ENCODE measurements around the gene OGDHL. TPM values are rescaled to one million over a fixed set of nuclear protein-coding genes. Genes with fewer than 3 reads are reported as not detected.

The OGDHL gene
- total RNA-seq, 4 donors from 2014 or later, result 0.62 to 1.8 (median 1.2) TPM

DNA sequence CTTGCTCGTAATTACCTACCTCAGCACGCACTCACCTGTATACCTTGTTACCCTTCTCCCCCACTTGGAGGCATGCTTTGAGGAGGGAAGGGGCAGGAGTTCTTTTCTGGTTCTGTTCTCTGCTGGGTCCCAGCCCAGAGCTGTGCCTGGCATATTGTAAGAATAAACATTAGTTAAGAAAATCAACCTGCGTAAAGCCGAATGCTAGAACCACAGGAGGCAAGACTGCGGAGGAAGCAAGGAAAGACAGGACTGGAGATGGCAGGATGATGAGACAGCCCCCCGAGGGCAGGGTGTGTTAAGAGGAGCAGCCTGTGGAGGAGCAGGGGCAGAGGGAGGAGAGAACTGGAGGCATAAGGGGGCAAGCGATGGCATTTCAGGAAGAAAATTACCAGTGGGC, 73.2 kb downstream of the OGDHL start:
- TF ChIP-seq EP300 (IDR thresholded peaks at IDR 0.05) (no peak), CTCF (IDR thresholded peaks at IDR 0.05) (no peak), POLR2A (IDR thresholded peaks at IDR 0.05) (no peak), POLR2AphosphoS5 (IDR thresholded peaks at IDR 0.05) (no peak)
- peaks cover 59% of the 10 kb centered on the region for H3K27me3 ChIP-seq
- no peaks in the 10 kb centered on the region for H3K36me3 ChIP-seq
- no peaks in the 10 kb centered on the region for H3K4me1 ChIP-seq
- peaks cover 0 to 27% (median 0%) of the 10 kb centered on the region in 3 donors for H3K9me3 ChIP-seq
- ATAC-seq, result no peak
- no peak overlapping the region for H3K27ac ChIP-seq
- H3K4me3 ChIP-seq, result no peak overlapping the region
- WGBS, 2 donors (ENCODE audit: low coverage in 1 of 2), result 0 to 9% methylated on average over 2 to 6 of the region's 7 CpGs

- no peak overlapping the region for H3K27ac ChIP-seq
- no peak overlapping the region for H3K4me3 ChIP-seq
- no peaks in the 10 kb centered on the region for H3K4me1 ChIP-seq
- WGBS, 2 donors (ENCODE audit: low coverage in 1 of 2), result 11 to 16% methylated on average over 6 to 7 of the region's 8 CpGs
- no peak for TF ChIP-seq POLR2A (IDR thresholded peaks at IDR 0.05)
- TF ChIP-seq CTCF (IDR thresholded peaks at IDR 0.05), result no peak
- no peak for TF ChIP-seq POLR2AphosphoS5 (IDR thresholded peaks at IDR 0.05)
- TF ChIP-seq EP300 (IDR thresholded peaks at IDR 0.05), result no peak
- ATAC-seq, result no peak
- peaks cover 54% of the 10 kb centered on the region for H3K27me3 ChIP-seq
- H3K36me3 ChIP-seq, result no peaks in the 10 kb centered on the region
- H3K9me3 ChIP-seq, result peaks cover 0 to 30% (median 0%) of the 10 kb centered on the region in 3 donors
These were observed 73.8 kb downstream of the OGDHL start for GRCh38 chr10:49688261-49688846.

DNA sequence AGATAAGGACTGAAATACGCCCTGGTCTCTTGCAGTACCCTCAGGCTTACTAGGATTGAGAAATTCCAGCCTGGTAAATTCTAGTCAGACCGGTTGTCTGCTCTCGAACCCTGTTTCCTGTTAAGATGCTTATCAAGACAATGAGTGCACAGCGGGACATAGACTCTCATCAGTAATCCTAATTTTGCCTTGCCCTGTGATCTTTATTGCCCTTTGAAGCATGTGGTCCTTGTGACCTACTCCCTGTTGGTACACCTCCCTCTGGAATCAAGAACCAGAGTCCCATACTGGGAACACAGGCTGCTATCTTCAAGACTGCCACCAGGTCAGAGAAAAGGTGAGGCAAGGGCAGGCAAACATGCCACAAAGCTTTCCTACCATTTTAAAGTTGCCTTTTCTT, 75.5 kb downstream of the OGDHL start:
- Histone ChIP-seq H3K4me3 (no peak overlapping the region), H3K27ac (no peak overlapping the region), H3K36me3 (no peaks in the 10 kb centered on the region), H3K4me1 (no peaks in the 10 kb centered on the region), H3K27me3 (peaks cover 45% of the 10 kb centered on the region), H3K9me3 (peaks cover 0 to 38% (median 0%) of the 10 kb centered on the region in 3 donors)
- no peak for ATAC-seq
- TF ChIP-seq POLR2AphosphoS5 (IDR thresholded peaks at IDR 0.05), result no peak
- no peak for TF ChIP-seq POLR2A (IDR thresholded peaks at IDR 0.05)
- TF ChIP-seq EP300 (IDR thresholded peaks at IDR 0.05), result no peak
- TF ChIP-seq CTCF (IDR thresholded peaks at IDR 0.05), result no peak
- WGBS, 2 donors (ENCODE audit: low coverage in 1 of 2), result 70 to 93% methylated on average over 2 to 3 of the region's 4 CpGs

Other genes with a start within 250 kb of the OGDHL start
- 10 to 100 TPM in 2 of 4 donors, 1 to 10 TPM in 2; 9.6 to 13.5 (median 11.0) TPM for gene ERCC6, start 223.2 kb downstream of the OGDHL start, total RNA-seq
- gene SLC18A3, start 152.0 kb downstream of the OGDHL start, total RNA-seq, result 1 to 10 TPM in 2 of 4 donors, under 1 TPM in 1, not detected in 1; 0.12 to 1.7 (median 1.5) TPM
- 1 to 10 TPM in 1 of 4 donors, under 1 TPM in 1, not detected in 2; 0.94 to 1.6 TPM for gene CHAT, start 148.3 kb downstream of the OGDHL start, total RNA-seq
- gene C10orf53, start 82.7 kb downstream of the OGDHL start, total RNA-seq, result not detected
- gene PARG, start 179.7 kb upstream of the OGDHL start, total RNA-seq, result 10 to 100 TPM; 24.7 to 47.6 (median 29.0) TPM
- 10 to 100 TPM; 14.1 to 29.8 (median 21.3) TPM for gene TIMM23B, start 179.7 kb upstream of the OGDHL start, total RNA-seq
- 10 to 100 TPM in 2 of 4 donors, 1 to 10 TPM in 2; 4.4 to 19.7 (median 11.4) TPM for gene AGAP6, start 226.1 kb upstream of the OGDHL start, total RNA-seq

Measured in gastroesophageal sphincter (tissue), 4 donors.